Measurements from ENCODE around the gene SRMS.
"Not testable (repeated sequence)": the region's sequence is repeated elsewhere in the genome, so short reads cannot be mapped to it uniquely, and the experiment has no call there.

The SRMS gene

DNA sequence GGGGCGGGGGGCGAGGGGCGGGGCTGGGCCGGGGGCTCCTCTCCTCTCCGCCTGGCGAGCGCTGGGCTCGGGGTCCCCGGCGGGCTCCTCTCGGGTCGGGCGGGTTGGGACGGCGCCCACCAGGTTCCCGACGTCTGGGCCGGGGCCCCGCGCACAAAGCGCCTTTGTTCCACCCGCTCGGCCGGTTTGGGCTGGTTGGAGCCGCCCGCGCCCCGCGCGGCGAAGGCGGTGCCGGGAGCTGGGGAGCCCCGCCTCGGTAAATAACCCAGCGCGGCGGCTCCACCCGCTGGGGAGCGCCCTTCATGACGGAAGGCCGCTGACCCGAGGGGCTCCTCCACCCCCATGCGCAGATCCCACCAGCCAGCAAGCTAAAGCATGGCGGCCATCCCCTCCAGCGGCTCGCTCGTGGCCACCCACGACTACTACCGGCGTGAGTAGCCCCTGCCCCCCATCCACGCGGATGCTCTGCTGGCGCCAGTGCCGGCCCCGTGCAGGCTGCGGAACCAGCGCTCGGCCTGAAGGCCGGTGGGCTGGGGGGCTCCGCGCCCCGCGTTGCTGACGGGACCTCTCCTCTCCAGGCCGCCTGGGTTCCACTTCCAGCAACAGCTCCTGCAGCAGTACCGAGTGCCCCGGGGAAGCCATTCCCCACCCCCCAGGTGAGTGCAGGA, 26.5 kb downstream of the SRMS start:
- peak; percentile 49 for DNase-seq (ENCODE audit: low read depth)

DNA sequence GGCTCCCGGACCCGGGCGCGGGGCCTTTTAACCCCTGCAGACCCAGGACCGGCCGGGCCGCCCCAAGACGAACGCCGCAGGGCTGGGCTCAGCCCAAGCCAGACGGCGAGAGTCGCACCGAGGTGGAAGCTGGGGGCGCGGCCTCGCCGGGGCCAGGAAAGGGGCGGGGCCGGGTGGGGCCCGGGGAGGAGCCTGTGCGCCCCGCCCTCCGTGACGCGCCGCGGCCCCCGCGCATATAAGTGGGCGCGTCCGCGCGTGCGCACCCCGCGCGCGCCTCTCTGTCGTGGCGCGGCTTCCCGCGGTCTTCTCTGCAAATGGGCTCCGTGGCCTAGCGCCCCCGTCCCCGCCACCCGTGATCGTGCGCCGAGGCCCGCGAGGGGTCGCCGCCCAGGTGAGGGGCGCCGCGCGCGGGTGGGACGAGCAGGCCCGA, 27.0 kb downstream of the SRMS start, which contains the start of gene PPDPF:
TSS of gene PPDPF (plus strand) at position 262 of the 430 bp plus-strand sequence. CDS start 544 bp downstream, outside the sequence.
- peak; percentile 83 for DNase-seq (ENCODE audit: low read depth)

DNA sequence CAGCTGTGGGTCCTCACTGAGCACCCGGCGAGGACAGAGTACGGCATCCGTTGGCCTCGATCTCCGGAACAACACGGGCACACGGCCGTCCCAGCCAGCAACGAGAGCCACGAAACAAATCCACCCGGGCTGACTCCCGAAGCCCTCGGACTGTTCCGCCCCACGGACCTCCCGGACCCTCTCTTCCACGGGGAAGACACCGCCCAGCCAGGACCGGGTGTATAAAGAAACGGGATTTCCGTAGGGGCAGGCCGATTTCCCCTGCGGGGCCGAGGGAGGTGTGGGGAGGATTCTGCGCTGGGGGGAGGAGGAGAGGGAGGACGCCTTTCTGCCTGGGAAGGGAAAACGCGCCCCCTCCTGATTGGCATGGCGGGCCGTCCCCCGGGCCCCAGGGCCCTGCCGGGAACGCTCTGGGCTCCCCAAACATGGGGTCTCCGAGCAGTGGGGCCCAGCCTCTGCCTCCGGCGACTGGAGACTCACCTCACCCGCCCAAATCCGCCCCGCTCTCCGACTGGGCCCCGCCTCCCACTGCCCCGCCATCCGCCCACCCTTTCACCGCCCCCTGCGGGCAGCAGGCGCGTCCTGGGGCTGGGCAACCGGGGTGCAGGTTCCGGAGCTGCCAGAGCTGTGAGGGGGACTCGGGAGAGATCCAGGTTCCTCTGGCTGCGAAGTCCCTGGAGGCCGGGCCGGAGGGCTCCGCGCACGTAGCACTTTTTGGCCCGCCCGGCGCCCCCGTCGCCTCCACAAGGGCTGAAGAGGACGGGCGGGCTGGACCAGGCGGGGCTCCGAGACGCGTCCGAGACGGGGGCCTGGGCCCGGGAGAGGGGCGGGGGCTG, 27.7 kb downstream of the SRMS start:
- peak; percentile 53 for DNase-seq (ENCODE audit: low read depth)

DNA sequence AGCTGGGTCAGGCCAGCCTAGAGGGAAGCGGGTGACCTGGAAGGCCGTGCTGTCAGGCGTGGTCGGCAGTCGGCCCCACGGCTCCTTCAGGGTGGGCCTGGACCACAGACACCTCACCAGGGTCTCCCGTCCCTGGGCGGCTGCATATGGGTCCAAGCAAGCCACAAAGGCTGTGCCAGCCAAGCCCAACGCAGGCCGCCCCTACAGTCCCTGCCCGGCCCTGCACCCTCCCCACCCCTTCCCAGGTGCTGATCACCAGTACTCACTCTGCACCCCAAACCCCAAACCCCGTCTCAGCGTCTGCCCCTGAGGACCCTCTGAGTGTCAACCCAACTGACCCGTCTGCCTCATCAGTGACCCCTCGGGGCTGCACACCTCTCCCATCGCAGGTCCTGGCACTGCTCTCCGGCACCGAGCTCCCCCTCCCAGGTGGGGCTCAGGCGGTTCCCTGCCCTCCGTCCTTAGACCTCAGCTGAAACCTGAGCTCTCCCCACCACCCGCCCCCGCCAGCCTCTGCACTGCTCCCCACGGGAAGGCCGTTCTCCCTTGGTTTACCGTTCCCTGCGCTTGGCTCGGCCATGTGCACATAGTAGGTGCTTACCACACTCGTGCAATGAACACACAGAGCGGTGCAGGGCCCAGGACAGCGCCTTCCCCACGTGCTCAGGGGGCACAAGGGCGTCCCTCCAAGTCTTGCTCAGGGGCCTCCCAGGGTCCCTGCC, 28.4 kb downstream of the SRMS start:
- no peak for DNase-seq (ENCODE audit: low read depth)

DNA sequence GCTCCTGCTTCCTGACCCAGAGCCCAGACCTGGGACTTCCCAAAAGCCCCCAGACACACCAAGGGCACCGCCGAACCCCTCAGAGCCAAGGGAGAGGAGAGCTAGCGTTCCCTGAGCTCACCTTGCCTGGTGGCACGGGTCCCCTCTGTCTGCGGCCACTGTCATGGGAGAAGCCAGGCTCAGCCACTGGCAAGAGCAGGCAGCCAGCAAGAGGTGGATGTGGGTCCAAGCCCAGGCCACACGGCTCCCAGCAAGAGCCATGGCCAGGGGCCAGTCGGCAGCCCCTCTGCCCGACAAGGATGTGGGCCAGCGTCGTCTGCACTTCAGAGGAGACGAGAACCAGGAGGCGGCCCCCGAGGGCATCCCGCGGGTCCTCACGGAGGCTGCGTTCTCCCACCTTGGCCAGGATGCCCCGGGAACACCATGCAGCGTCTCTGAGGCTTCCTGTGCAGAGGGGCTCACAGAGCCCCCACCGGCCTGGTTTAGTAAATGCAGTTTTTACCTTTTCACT, 29.1 kb downstream of the SRMS start:
- DNase-seq (ENCODE audit: low read depth), result no peak

DNA sequence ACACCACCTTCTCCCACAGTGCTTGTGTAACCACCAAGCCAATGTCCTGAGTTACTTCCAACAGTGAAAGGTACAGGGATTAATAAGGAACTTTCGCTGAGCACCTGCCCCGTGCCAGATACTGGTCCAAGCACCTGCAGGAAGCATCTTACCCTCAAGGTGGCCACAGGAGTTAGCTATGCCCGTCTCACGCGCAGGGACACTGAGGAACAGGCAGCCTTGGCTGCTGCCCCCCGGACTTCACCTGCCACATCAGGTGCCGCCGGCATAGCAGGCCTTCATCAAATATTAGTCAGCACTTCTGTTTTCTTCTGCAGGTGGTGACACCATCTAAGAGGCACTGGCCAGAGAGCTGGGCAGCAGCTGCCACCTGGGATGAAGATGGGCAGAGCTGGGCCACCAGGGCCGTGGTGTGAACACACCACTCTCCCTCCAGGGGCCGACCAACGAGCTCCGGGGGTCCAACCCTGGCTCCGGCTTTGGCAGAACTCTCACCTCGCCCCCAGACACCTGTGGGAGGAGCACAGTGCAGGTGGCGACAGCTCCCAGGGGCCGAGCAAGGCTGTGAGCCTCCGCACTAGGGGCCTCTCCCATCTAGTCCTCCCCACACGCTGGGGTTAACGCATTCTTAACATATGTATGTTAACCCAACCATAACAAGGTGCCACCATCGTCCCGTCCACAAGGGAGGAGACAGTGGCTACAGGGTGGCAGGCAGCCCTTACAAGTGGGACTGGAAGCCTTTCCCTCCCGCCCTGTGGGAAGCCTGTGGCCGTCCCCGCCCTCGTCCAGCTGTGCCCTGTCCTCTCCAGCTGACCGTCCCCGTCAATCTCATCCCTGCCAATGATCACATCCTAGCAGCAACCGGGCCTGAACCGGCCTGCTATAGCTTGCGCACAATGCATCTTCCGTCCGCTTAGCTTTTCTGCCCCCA, 29.9 kb downstream of the SRMS start:
- DNase-seq (ENCODE audit: low read depth), result no peak

DNA sequence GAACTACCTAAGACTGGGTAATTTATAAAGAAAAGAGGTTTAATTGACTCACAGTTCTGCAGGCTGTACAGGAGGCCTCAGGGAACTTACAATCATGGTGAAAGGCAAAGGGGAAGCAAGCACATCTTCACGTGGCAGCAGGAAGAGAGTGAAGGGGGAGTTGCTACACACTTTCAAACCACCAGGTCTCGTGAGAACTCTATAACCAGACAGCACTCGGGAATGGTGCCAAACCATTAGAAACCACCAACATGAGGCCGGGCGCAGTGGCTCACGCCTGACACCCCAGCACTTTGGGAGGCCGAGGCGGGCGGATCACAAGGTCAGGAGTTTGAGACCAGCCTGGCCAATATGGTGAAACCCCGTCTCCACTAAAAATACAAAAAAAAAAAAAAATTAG, 33.0 kb downstream of the SRMS start:
- not testable (repeated sequence) for DNase-seq (ENCODE audit: low read depth)

DNA sequence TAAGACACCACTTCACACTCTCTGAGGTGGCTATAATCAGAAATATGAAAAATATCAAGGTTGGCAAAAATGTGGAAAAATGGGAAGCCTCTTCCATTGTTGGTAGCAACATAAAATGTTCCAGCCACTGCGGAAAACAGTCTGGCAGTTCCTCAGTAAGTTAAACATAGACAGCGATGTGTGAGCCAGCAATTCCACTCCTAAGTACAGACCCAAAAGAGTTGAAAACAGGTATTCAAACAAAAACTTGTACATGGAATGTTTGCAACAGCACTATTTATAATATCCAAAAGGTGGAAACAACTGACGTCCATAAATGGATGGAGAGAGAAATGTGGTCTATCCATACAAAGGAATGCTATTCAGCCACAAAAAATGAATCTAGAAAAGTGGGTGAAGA, 34.3 kb downstream of the SRMS start:
- DNase-seq (ENCODE audit: low read depth), result no peak

DNA sequence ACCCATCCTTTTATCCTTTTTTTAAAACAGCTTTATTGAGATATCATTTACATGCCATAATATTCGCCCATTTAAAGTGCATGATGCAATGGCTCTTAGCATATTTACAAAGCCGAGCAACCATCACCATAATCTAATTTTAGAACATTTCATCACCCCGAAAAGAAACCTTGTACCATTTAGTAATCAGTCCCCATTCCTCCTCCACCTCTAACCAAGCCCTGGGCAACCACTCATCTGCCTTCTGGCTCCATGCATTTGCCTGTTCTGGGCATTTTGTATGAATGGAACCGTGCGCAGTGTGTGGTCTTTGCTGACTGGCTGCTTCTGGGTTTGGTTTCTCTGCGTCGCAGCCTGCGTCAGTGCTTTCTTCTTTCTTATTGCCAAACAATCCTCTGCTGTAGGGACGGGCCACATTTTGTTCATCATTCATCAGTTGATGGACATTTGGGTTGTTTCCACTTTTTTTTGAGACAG, 38.4 kb downstream of the SRMS start:
- no peak for DNase-seq (ENCODE audit: low read depth)

DNA sequence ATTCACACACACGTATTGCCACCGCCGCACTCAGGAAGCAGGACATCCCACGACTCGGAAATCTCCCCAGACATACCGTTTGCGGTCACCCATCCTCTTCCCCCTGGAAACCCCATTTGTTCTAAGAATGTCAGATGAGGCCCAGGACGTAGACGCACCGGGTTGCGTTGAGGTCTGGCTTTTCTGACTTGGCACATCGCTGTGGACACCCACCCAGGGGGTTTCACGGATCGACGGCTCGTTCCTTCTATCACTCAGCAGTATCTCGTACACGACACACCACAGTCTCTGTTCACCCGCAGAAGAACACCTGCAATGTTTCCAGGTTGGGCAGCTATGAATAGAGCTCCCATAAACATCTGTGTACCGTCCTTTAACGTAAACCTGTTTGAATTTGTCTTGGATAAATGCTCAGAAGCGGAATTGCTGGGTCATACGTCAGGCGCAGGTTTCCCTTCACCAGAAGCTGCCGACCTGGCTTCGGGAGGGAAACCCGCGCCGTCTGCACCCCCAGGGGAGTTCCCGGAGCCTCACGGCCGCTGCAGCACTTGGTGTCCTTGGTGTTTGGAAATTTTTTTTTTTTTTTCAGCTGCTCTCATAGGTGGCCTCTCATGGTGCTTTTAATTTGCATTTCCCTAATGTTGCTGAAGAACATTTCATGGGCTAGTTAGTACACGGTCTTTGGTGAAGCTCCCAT, 39.3 kb downstream of the SRMS start:
- DNase-seq (ENCODE audit: low read depth), result no peak

DNA sequence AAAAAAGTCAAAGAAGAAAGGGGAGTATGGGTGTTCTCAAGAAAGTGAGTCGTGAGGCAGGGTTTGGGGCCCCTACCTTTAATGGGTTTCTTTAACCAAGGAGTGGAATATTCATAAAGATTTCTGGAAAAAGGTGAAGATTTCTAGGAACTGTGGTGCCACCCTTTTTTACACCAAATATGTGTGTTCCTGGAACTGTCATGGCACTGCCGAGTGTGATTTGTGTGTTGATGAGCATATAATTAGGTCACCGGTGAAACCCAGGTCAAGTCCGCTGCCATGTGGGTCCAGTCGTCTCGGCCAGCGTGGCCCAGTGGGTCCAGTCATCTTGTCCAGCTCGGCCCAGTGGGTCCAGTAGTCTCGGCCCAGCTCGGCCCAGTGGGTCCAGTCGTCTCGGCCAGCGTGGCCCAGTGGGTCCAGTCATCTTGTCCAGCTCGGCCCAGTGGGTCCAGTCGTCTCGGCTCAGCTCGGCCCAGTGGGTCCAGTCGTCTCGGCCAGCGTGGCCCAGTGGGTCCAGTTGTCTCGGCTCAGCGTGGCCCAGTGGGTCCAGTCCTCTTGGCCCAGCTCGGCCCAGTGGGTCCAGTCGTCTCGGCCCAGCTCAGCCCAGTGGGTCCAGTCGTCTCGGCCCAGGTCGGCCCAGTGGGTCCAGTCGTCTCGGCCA, 40.3 kb downstream of the SRMS start:
- no peak for DNase-seq (ENCODE audit: low read depth)

DNA sequence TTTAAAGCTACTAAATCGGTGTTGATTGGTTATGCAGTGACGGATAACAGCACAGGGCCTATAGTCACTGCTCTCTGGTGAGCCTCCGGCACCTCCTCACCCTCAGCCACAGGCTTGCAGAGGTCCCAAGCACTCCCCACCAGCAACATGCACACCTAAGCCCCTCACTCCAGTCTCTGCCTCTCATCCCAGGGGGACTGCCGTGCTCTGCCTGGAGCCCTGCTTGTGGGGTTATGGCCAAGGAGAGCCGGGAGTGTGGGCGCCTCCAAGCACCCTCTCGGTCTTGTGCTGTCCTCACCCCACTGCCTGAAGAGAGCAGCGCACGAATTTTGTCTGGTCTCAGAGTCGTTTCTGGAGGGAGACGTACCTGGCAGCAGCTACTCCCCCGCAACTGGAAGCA, 41.8 kb downstream of the SRMS start:
- no peak for DNase-seq (ENCODE audit: low read depth)

DNA sequence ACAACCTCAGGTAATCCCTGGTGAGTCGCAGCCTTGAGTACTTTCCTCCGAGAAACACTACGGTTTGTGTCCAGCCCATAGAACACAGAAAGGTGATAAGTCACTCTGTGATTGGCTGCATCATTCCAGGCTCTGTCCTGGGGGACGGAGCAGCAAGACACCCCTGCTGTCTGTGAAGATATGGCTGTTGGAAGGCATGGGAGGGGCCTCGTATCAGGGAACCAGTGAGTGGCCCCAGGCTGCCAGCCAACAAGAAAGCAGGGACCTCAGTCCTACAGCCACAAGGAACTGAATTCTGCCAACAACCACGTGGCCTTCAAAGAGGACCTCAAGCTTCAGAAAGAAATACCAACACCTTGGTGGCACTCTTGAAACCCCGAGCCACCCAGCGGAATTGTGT, 42.3 kb downstream of the SRMS start:
- no peak for DNase-seq (ENCODE audit: low read depth)

DNA sequence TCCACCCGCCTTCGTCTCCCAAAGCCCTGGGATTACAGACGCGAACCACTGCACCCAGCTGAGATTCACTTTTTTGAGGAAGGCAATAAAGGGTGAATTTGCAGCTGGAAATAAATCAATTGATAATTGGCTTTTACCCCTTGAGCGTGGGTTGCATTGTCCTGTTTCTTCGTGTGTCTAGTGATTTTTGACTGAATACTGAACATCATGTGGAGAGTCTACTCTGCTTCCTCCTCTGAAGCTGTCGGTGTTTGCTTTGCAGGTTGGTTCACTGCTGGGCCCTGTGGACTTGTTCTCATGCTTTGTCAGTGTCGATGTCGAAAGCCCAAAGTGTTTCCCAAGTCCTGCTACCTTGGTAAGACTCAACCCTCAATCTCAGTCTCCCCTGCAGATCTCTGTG, 42.9 kb downstream of the SRMS start:
- DNase-seq (ENCODE audit: low read depth), result no peak

DNA sequence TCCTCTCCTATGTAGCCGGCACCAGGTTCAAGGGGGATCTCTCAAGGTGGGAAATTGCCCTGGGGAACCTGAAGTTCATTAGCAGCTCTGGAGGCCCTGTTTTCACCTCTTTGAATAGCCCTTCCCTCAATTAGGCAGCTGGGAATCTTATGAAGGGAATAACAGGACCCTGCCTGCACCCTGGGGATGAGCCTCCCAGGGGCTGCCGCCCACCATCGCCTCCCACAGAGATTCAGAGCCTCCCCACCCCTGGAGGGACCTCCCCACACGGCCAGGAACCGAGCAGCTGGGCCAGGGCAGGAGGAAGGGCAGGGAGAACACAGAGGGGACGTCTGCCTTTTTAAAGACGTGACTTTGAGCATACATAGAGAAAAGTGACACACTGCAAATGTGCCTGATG, 44.0 kb downstream of the SRMS start:
- DNase-seq (ENCODE audit: low read depth), result no peak

DNA sequence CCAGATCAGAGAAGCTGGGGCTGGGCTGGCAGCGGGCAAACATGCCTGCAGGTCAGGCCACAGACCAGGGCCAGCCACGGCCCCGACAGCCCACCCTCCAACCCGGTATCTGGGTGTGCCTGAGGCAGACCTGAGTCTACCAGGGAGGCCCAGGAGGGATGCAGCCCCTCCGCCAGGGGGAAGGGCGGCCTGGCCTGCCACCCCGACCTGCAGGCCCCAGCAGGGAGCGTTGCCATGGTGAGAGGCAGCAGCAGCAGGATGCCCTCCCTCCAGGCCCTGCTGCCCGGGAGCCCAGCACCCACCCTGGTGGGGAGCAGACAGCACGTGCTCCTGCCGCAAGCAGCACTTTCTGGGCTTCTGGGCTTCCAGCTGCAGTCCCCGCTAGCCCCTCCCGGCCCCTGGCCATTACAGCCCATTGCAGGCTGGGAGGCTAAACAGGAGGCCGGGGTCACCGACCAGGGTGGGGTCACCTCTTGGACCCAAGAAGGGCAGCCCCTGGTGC, 44.8 kb downstream of the SRMS start:
- no peak for DNase-seq (ENCODE audit: low read depth)

DNA sequence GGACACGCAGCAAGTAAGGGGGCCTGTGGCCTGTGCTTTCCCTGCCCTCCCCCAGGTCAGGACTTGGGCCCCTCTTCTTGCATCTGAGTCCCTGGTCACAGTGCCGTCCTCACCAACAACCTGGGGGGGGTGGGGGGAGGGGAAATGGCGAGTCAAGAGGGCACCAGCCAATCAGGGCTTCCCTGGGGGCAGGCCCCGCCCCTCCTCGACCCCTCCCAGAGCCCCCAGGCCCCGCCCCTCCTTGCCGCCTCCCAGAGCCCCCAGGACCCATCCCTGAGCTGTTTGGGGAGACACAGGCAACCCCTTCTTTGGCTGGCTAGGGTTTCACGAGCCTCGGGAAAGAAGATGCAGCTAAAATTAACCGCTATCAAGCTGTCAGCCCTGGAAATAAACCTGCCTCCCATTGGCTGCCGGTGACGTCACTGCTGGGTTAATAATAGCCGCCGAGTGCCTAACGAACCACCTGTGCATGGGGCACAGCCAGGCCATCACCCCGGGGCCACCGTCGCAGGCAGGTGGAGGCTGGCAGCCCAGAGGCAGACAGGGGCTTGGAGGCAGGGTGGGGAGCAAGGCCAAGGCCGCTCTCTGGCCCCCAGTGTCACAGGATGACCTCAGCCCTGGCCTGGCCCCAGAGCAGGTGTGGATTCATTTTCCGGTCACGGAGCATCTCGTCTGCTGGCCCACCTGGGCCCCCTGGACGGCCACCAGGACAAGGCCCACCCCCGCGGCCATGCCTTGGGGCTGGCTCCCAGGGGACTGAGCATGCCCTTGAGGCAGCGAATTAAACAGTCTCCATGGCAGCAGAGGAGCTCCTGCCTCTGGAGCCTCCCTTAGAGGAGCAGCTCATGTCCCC, 45.5 kb downstream of the SRMS start:
- DNase-seq (ENCODE audit: low read depth), result no peak

DNA sequence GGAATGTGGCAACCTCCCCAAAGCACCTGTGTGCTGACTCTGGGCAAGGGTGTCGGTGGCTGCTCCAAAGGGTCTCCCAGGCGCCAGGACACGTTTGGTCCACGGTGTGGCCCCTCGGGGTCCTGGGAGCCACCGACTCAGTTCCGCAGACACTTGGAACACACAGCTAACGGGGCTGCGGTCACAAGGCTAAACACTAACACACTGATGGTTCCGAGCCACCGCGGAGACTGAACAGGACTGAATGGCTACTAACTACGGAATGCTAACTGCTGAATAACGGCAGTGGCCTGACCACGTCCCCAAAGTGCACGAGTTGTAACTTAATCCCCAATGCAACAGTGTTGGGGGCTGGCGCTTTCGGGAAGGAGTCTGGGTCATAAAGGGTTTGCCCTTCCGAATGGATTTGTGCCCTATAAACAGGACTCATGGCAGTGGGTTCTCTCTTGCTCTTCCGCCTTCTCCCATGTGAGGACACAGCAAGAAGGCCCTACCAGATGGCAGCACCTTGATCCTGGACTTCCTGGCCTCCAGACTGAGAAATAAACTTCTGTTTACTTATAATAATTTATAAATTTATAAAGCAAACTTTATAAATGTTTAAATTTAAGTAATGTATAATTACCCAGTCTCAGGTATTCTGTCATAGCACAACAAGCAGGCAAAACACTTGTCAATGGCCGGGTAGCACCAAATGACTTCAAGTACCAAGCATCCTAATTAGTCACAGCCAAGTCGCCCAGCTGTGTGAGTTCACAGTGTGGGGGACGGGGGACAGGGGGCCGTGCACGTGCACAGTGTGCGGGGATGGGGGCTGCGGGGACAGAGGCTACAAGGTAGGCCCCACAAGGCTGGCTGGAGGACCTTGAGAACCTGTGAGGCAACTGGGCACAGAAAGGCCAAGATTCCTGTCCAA, 46.4 kb downstream of the SRMS start:
- no peak for DNase-seq (ENCODE audit: low read depth)
